GM21717 (cell line): ENCODE results near the gene IMMP2L.
"Not testable (repeated sequence)": the region's sequence is repeated elsewhere in the genome, so short reads cannot be mapped to it uniquely, and the experiment has no call there.

Source experiments
- ATAC-seq: cut with Tn5 transposase; IDR thresholded peaks from one replicate; pipeline ENCODE4 v1.9.1; 2021; ENCODE audit warnings: mild to moderate bottlenecking, moderate library complexity; ENCODE audit not compliant: unreplicated experiment

The IMMP2L gene

GRCh38 chr7:111561904-111562732, at the start of gene IMMP2L:
Gene IMMP2L, minus strand, starts transcription at chr7:111562492.
- peak; percentile 82 for ATAC-seq

GRCh38 chr7:111609483-111610254, 47.4 kb upstream of the IMMP2L start:
- not testable (repeated sequence) for ATAC-seq

DNA sequence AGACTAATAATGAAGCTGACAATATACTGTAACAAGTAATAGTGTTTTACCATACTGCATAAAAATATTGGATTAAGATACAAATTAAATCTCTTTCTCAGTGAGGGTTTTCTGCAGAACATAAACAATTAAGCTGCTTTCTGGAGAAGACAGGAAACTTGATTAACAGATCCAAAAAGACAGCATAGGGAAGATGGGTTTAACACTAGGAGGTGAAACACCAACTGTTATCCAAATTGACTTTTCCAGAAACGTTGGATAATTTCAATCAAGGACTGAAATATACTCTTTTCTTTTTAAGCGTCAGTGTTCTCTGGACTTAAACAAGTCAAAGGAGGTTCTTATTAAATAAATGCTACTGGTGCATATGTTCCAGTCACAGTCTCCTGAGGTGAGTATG, 45.3 kb upstream of the IMMP2L start:
- ATAC-seq, result no peak

DNA sequence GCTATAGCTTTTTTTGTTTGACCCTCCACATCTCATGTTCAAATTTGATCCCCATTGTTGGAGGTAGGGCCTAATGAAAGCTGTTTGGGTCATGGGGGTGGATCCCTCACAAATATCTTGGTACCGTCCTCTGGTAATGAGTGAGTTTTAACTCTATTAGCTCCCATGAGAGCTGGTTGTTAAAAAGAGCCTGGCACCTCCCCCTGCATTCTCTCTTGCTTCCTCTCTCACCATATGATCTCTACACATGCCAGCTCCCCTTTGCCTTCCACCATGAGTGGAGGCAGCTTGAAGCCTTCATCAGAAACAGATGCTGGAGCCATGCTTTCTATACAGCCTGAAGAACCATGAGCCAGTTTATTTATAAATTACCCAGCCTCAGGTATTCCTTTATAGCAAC, 43.0 kb upstream of the IMMP2L start:
- ATAC-seq, result no peak

GRCh38 chr7:111600091-111600490, 37.8 kb upstream of the IMMP2L start:
- no peak for ATAC-seq

- no peak for ATAC-seq
Observed at GRCh38 chr7:111595780-111596179, 33.5 kb upstream of the IMMP2L start.

- no peak for ATAC-seq
Observed at GRCh38 chr7:111594602-111595001, 32.3 kb upstream of the IMMP2L start.

GRCh38 chr7:111593343-111593742, 31.1 kb upstream of the IMMP2L start:
- ATAC-seq, result no peak

DNA sequence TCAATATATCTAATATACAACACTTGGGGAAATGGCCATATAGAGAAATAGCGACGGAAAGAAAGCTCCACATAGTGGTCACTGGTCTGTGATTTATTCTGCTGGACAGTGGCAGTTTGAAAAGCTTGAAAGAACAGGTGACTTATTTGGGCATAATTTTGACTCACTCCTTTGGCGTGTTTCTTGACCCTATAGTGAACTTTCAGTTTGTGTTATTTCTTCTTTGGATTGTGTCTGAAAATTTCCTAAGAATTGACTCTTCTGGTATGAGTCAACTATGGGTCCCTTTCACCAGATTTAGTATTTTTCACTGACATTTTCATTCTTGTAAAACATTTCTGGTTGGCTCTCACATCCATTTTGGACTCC, 25.8 kb upstream of the IMMP2L start:
- no peak for ATAC-seq

- no peak for ATAC-seq
Observed at GRCh38 chr7:111587410-111588064, 25.2 kb upstream of the IMMP2L start.

GRCh38 chr7:111586711-111587409, 24.6 kb upstream of the IMMP2L start:
- no peak for ATAC-seq

DNA sequence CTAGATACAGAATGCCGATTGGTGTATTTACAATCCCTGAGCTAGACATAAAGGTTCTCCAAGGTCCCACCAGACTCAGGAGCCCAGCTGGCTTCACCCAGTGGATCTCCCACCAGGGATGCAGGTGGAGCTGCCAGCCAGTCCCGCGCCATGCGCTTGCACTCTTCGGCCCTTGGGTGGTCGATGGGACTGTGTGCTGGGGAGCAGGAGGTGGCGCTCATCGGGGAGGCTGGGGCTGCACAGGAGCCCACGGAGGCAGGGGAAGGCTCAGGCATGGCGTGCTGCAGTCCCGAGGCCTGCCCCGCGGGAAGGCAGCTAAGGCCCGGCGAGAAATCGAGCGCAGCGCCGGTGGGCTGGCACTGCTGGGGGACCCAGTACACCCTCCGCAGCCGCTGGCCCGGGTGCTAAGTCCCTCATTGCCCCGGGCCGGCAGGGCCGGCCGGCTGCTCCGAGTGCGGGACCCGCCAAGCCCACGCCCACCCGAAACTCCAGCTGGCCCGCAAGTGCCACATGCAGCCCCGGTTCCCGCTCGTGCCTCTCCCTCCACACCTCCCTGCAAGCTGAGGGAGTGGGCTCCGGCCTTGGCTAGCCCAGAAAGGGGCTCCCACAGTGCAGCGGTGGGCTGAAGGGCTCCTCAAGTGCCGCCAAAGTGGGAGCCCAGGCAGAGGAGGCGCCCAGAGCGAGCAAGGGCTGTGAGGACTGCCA, 19.6 kb upstream of the IMMP2L start:
- ATAC-seq, result not testable (repeated sequence)

DNA sequence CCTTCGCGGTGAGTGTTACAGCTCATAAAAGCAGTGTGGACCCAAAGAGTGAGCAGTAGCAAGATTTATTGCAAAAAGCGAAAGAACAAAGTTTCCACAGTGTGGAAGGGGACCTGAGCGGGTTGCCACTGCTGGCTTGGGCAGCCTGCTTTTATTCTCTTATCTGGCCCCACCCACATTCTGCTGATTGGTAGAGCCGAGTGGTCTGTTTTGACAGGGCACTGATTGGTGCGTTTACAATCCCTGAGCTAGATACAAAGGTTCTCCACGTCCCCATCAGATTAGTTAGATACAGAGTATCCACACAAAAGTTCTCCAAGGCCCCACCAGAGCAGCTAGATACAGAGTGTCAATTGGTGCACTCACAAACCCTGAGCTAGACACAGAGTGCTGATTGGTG, 18.9 kb upstream of the IMMP2L start:
- not testable (repeated sequence) for ATAC-seq

- no peak for ATAC-seq
Observed at GRCh38 chr7:111578754-111579153, 16.5 kb upstream of the IMMP2L start.

DNA sequence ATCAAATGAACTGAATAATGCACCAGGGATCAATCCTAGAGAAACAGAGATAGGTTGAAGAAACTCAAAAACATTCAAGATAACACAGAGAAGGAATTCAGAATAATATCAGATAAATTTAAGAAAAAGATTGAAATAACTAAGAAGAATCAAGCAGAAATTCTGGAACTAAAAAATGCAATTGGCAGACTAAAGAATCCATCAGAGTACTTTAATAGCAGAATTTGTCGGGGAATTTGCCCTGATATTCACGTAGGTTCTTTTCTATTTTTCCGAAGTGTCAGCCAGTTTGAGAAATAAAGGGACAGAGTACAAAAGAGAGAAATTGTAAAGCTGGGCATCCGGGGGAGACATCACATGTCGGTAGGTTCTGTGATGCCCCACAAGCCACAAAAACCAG, 9.4 kb upstream of the IMMP2L start:
- no peak for ATAC-seq

DNA sequence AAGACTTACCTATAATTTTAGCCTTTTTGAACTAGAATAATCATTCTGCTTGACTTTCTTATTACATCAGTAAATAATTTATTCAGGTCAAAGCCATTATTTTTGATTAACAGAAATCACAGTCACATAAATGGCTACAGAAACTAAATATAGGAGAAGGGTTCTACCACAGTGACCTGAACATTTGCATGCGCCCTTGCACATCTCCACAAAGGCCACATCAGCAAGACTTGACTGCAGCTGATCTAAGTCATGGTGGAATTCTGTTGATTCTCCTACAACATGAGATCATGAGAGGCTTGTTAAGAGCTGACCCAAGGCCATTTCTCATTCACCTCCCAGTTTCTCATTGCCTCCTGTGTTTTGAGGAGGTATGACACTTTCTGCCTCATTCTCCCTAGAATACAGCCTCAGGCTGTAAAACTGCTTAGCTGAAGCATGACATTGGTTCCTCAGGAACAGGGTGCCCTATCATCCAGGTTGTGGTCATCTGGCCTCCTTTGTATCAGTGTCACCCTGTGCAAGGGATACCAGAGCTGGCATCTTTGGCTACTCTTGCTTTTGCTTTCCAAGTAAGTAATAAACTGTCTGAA, 6.7 kb upstream of the IMMP2L start:
- no peak for ATAC-seq

DNA sequence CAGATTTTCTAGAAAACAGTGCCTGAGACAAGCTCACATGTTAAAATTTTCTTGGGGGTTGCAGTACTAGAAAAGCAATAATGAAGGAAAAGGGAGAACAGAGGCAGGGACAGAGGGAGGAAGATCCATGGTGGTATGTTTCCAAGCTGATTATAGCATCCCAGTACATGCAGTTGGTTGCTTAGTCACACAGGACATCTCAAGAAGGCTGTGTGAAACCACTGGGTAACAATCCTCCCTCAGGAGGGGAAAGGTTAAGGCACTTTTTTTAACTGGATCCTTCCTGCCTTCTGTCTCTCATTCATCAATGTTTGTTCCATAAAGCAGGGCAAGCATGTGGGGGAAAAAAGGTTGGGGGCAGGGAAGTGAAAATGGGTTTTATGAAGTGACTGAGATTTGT, 6.1 kb upstream of the IMMP2L start:
- ATAC-seq, result no peak

GRCh38 chr7:111564078-111564477, 1.8 kb upstream of the IMMP2L start:
- no peak for ATAC-seq

- ATAC-seq, result no peak
Observed at GRCh38 chr7:111561654-111561903, 713 bp downstream of the IMMP2L start.
